BLaER1 (cell line): ENCODE measurements around the gene LRRFIP1.

Source experiments
- H3K27ac ChIP-seq: shearing (Covaris generic); formaldehyde crosslinking; 2 replicates; pipeline ENCODE4 v1.8.1; 2022
- H3K27me3 ChIP-seq: shearing (Covaris generic); formaldehyde crosslinking; 2 replicates; pipeline ENCODE4 v1.8.1; 2022
- H3K36me3 ChIP-seq: shearing (Covaris generic); formaldehyde crosslinking; 2 replicates; pipeline ENCODE4 v1.8.1; 2022
- H3K4me1 ChIP-seq: shearing (Covaris generic); formaldehyde crosslinking; 2 replicates; pipeline ENCODE4 v1.8.1; 2022
- H3K4me2 ChIP-seq: shearing (Covaris generic); formaldehyde crosslinking; 2 replicates; pipeline ENCODE4 v1.8.1; 2022
- H3K4me3 ChIP-seq: shearing (Covaris generic); formaldehyde crosslinking; 2 replicates; pipeline ENCODE4 v1.8.1; 2022
- H3K9ac ChIP-seq: shearing (Covaris generic); formaldehyde crosslinking; 2 replicates; pipeline ENCODE4 v1.8.1; 2022
- H3K9me3 ChIP-seq: shearing (Covaris generic); formaldehyde crosslinking; 2 replicates; pipeline ENCODE4 v1.8.1; 2022
- H4K20me1 ChIP-seq: shearing (Covaris generic); formaldehyde crosslinking; 2 replicates; pipeline ENCODE4 v1.8.1; 2022
- Cebpa-rat ChIP-seq: shearing (Covaris generic); IDR thresholded peaks from 2 replicates; pipeline ENCODE4 v1.8.1; 2022

The LRRFIP1 gene

DNA sequence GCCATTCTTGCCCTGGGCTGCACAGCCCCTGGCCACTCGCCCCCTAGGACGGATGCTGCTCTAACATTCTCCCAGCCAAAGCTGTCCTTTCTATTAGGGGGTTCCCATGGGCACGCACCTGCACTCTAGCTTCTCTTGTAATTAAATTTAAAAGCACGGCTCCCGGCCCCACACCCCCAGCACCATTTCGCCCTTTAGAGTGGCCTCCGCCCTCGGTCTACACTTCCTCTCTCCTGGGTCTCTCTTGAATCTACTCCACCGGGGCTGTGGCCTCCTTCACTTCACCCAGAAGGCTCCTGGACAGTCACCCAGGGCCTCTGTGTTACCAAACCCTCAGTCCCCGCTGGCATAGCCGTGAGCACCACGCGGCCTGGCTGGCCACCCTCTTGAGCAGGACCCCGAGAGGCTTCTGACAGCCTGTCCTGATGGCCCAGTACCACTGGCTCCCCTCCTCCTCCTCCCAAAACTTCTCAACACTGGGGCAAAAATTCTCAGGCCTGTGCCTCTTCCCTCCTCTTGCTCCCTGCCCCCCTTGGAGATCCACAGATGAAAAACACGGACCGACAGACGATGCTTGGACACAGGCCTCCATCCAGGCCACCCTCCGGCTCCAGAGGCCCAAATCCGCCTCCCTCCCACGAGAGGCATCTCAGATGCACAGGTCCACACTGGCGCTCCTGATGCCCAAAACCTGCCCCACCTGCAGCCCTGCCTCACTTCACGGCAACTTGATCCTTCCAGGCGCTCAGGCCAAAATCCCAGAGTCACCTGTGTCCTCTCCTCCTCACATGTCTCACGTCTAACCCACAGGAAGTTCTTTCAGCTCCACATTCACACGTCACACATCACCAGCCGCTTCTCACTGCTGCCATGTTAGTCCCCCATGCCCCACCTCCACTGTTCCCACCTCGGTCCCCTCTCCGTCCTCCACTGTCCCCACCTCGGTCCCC lies 29.9 kb upstream of the LRRFIP1 start:
- H4K20me1 ChIP-seq = no peaks in the 10 kb centered on the region
- peaks cover 96% of the 10 kb centered on the region for H3K4me1 ChIP-seq
- peak overlapping the region; percentile 87 for H3K9ac ChIP-seq
- TF ChIP-seq Cebpa-rat = no peak
- H3K27me3 ChIP-seq = no peaks in the 10 kb centered on the region
- no peaks in the 10 kb centered on the region for H3K9me3 ChIP-seq
- peak overlapping the region; percentile 92 for H3K27ac ChIP-seq
- 0 out of 2 replicates have a peak, but pooled peaks cover 8% of the 10 kb centered on the region for H3K36me3 ChIP-seq
- peak overlapping the region; percentile 97 for H3K4me2 ChIP-seq
- H3K4me3 ChIP-seq = peak overlapping the region; percentile 70

DNA sequence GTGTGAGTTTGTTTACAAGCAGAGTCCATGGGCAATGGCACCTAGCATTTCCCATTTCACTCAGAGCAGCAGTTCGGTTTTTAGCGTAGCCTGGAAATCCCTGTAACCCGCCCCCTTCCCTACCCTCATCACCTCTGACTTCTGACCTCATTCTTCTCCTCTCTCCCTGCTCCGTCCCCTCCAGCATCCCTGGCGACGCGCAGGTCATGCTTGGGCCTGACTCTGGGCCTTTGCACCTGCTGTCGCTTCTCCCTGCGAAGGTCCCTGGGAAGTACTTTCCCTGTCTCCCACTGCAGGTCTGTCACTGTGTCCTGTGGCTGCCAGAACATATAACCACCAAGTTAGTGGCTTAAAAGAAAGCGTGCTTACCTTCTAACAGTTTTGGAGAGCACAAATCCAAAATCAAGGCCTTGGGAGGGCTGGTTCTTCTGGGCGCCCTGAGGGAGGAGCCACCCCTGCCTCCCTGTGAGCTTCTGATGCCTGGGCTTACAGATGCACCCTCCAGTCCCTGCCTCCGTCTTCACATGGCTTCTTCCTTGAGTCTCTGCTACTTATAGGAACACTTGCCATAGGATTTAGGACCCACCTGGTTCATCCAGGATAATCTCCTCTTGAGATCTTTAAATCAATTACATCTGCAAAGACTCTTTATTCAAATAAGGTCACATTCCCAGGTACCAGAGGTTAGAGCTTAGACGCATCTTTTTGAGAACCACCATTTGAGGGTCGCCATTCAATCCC lies 28.7 kb upstream of the LRRFIP1 start:
- no peaks in the 10 kb centered on the region for H3K27me3 ChIP-seq
- H3K9me3 ChIP-seq = no peaks in the 10 kb centered on the region
- peak overlapping the region; percentile 80 for H3K9ac ChIP-seq
- peak overlapping the region; percentile 70 for H3K4me3 ChIP-seq
- peak overlapping the region; percentile 97 for H3K4me2 ChIP-seq
- no peaks in the 10 kb centered on the region for H3K36me3 ChIP-seq
- no peak for TF ChIP-seq Cebpa-rat
- H3K4me1 ChIP-seq = peaks cover 95% of the 10 kb centered on the region
- H4K20me1 ChIP-seq = no peaks in the 10 kb centered on the region
- peak overlapping the region; percentile 86 for H3K27ac ChIP-seq

DNA sequence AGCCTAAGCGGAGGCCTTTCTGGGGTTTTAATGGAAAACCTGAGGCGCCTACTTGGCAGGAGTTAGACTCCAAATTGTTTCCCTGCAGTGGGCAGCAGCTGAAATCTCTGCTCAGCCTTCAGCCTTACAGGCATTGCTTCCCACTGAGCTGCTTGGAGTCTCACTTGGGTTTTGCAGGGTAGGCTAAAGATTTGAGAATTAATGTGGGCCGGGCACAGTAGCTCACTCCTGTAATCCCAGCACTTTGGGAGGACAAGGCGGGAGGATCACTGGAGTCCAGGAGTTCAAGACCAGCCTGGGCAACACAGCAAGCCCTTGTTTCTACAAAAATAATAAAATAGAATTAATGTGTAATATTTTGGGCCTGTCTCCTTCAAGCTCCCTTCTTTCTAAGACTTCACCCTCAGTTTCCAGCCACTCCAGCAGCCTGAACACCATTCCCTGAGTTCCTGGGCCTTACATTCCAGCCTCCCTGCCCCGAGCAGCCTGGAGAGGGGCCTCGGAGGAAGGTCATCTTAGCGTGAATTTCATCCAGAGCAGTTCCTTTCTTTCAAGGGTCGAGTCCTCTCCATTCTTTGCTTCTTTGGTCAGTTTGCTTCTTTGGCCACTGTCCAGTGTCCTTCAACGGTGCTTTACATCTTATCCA lies 27.8 kb upstream of the LRRFIP1 start:
- Histone ChIP-seq H3K9ac (peak overlapping the region; percentile 80), H3K9me3 (no peaks in the 10 kb centered on the region)

DNA sequence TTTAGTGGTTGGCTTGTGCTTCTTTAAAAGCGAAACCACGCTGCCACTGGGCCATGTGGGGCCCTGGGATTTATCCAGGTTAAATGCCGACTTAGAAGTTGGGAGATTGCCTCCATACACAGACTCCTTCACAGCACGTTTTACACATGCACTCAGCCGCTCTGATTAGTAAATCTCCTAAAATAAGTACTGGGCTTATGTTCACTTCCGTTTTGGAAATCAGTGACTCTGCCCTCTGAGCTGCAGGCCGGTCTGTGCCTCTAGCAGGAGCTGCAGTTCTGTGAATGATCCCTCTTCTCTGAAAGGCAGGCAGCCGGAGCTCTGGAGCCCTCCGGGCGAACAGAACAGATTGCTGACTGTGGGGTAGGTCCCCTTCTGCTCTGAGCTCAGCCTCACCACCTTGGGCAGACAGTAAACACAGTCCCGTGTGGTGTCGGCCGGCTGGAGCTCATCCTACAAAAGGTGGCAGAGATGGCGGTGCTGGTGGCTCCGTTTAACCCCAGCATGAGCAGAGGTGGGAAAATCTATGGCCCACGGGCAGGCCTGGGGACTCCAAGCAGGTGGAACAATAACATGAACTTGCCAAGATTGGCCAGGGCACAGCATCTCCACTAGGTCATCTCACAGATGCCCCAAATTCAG lies 27.1 kb upstream of the LRRFIP1 start:
- Histone ChIP-seq H3K9ac (peak overlapping the region; percentile 80), H3K4me3 (peak overlapping the region; percentile 70), H3K4me1 (peaks cover 95% of the 10 kb centered on the region), H3K36me3 (no peaks in the 10 kb centered on the region), H4K20me1 (no peaks in the 10 kb centered on the region), H3K9me3 (no peaks in the 10 kb centered on the region), H3K4me2 (peak overlapping the region; percentile 97), H3K27me3 (no peaks in the 10 kb centered on the region), H3K27ac (peak overlapping the region; percentile 86)
- TF ChIP-seq Cebpa-rat = no peak

More for the DNA sequence above, 27.8 kb upstream of the LRRFIP1 start:
- peak overlapping the region; percentile 97 for H3K4me2 ChIP-seq
- no peak for TF ChIP-seq Cebpa-rat
- H4K20me1 ChIP-seq = no peaks in the 10 kb centered on the region
- H3K4me1 ChIP-seq = peaks cover 95% of the 10 kb centered on the region
- no peaks in the 10 kb centered on the region for H3K36me3 ChIP-seq
- H3K4me3 ChIP-seq = peak overlapping the region; percentile 70
- H3K27ac ChIP-seq = peak overlapping the region; percentile 86
- H3K27me3 ChIP-seq = no peaks in the 10 kb centered on the region

DNA sequence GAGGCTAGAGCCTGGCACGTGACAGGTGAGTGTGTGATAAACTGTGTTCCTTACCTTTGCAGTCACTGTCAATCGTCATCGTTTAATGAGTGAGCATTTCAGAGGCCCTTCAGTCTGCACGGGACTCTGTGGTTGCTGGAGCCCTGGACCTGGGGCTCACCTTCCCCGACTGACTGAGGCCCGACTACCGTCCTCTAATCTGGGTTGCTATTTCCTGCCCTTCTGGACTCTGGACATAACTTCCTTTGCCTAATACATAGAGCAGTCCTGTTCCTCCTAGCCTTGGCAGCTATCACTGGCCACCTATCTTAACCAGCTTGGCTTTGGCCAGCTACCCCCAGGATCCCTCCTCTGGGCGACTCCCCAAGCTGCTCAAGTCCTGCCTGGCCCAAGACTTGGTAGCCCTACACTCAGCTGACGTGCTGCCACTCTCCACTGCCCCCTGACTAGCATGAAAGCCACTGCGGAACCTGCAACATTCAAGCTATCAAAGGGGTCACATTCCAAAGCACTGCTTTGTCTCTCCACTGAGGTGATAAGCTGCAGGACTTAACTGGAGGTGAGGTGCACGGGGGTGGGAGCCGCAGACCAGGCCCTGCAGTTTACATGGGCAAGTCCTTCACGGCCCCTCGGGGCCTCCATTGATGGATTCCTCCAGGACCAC lies 25.8 kb upstream of the LRRFIP1 start:
- H3K4me1 ChIP-seq = peaks cover 95% of the 10 kb centered on the region
- TF ChIP-seq Cebpa-rat = no peak
- peak overlapping the region; percentile 80 for H3K9ac ChIP-seq
- no peaks in the 10 kb centered on the region for H3K9me3 ChIP-seq
- no peaks in the 10 kb centered on the region for H3K27me3 ChIP-seq
- peak overlapping the region; percentile 97 for H3K4me2 ChIP-seq
- H4K20me1 ChIP-seq = no peaks in the 10 kb centered on the region
- no peaks in the 10 kb centered on the region for H3K36me3 ChIP-seq
- peak overlapping the region; percentile 70 for H3K4me3 ChIP-seq
- peak overlapping the region; percentile 86 for H3K27ac ChIP-seq

DNA sequence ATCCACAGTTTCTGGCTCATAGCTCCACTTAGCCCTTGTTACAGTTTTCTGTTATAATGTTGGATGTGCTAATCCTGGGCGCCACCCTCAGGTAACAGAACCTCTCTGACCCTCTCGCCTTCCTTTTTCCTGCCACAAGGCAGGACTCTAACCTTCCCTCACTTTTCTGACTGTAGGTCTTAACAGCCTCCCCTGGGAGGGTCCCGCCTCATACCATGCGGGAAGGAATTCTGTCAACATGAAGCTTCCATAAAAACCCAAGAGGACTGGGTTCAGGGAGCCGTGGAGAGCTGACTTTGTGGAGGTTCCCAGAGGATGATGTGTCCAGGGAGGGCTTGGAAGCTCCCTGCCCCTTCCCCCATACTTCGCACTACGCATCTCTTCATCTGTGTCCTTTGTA lies 25.0 kb upstream of the LRRFIP1 start:
- Histone ChIP-seq H3K36me3 (no peaks in the 10 kb centered on the region), H4K20me1 (no peaks in the 10 kb centered on the region), H3K4me1 (peaks cover 95% of the 10 kb centered on the region), H3K27me3 (no peaks in the 10 kb centered on the region), H3K4me3 (peak overlapping the region; percentile 70), H3K9me3 (peaks cover 4% of the 10 kb centered on the region), H3K27ac (peak overlapping the region; percentile 86), H3K9ac (peak overlapping the region; percentile 80), H3K4me2 (peak overlapping the region; percentile 97)
- TF ChIP-seq Cebpa-rat = no peak

DNA sequence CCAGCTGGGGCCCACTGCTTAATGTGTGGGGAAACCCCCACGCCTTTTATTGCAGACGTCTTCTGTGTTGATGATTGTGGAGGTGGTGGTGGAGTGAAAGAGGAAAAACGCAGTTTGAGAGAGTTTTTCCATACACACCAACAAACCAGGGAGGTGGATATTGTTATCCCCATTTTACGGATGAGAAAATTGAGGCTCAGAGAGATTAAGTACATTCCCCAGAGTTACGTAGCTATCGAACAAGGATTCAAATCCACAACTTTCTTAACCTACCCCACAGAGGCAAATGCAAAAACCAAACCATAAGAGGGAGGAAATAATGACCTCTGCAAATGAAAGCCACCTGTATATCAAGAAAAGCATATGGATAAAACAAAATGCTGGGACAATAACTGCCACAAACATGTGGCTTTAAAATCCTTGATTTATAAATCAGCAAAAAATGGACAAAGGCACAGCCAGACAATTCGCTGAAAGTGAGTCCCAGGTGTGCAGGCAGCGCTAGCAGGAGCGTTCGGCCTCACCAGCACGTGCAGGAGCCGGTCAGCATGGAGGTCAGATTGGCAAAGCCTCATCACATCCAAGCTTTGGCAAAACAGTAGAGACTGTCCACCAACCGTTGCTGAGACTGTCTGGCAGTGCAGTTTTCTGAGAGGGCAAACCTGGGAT lies 24.2 kb upstream of the LRRFIP1 start:
- no peaks in the 10 kb centered on the region for H3K36me3 ChIP-seq
- peak overlapping the region; percentile 80 for H3K9ac ChIP-seq
- H3K27me3 ChIP-seq = no peaks in the 10 kb centered on the region
- peaks cover 10% of the 10 kb centered on the region for H3K9me3 ChIP-seq
- H3K4me2 ChIP-seq = peak overlapping the region; percentile 97
- H3K27ac ChIP-seq = peak overlapping the region; percentile 86
- no peaks in the 10 kb centered on the region for H4K20me1 ChIP-seq
- H3K4me3 ChIP-seq = peak overlapping the region; percentile 70
- no peak for TF ChIP-seq Cebpa-rat
- H3K4me1 ChIP-seq = peaks cover 91% of the 10 kb centered on the region

DNA sequence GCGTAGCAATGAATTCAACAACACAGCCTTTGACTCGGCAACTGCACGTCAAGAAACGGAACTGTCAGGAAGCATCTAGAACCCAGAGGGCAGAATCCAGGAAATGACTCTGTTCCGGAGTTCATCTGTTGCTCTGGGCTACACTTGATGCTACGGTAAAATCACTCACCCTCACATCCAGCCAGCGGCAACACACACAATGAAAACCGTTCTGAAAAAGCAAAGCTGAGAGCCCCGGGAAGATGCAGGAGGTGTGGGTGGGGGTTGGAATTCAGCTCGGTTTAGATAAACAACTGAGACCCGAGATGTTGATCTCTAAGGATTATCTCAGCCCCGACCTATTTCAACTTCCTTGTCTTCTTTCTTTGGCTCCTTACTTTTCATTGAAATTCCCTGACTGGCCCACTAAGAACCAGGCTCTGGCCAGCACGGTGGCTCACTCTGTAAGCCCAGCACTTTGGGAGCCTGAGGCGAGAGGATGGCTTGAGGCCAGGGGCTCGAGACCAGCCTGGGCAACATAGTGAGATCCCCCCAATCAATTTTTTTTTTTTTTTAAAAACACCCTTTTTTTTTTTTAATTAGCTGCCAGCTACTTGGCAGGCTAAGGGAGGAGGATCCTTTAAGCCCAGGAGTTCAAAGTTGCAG lies 23.5 kb upstream of the LRRFIP1 start:
- Histone ChIP-seq H3K27ac (peak overlapping the region; percentile 86), H3K4me1 (peaks cover 85% of the 10 kb centered on the region), H3K9me3 (peaks cover 10% of the 10 kb centered on the region), H3K4me3 (peak overlapping the region; percentile 70), H3K9ac (peak overlapping the region; percentile 80), H3K36me3 (no peaks in the 10 kb centered on the region), H3K27me3 (no peaks in the 10 kb centered on the region), H4K20me1 (no peaks in the 10 kb centered on the region), H3K4me2 (peak overlapping the region; percentile 97)
- no peak for TF ChIP-seq Cebpa-rat
